Natural killer cell (primary cell): Measurements from ENCODE around the gene GPR180. TPM values are rescaled to one million over a fixed set of nuclear protein-coding genes. Genes with fewer than 3 reads are reported as not detected.

ENCODE experiments used
- ATAC-seq, 3 donors: fragments of 150-1000 bp in 2 of 3; fragments of 200-7000 bp in 1 of 3; cut with Tn5 transposase; 1 replicate in 1 of 3; 2 replicates in 2 of 3; pipeline ENCODE4 v1.10.0; 2021; ENCODE audit warnings: mild to moderate bottlenecking in 2 of 3, moderate library complexity in 2 of 3
- DNase-seq, 2 donors: peaks; one replicate each; pipeline versions ENCODE4 v3.0.0 to v3.0.0-alpha.2; 2013 to 2021; ENCODE audit warnings: mixed read lengths in 1 of 2
- H3K27ac ChIP-seq: one replicate; pipeline ENCODE4 v1.5.1; 2013; ENCODE audit warnings: mild to moderate bottlenecking, low read length
- H3K27me3 ChIP-seq: one replicate; pipeline ENCODE4 v1.6.1; 2013; ENCODE audit warnings: low read length; ENCODE audit not compliant: control insufficient read depth, insufficient read depth
- H3K36me3 ChIP-seq: one replicate; pipeline ENCODE4 v1.6.1; 2013; ENCODE audit warnings: low read length; ENCODE audit not compliant: control insufficient read depth, insufficient read depth
- H3K4me1 ChIP-seq: one replicate; pipeline ENCODE4 v1.6.1; 2013; ENCODE audit warnings: low read length; ENCODE audit not compliant: control insufficient read depth, insufficient read depth
- H3K4me3 ChIP-seq: one replicate; pipeline ENCODE4 v1.5.1; 2013; ENCODE audit warnings: low read length
- H3K9me3 ChIP-seq: one replicate; pipeline ENCODE4 v1.6.1; 2013; ENCODE audit warnings: low read length; ENCODE audit not compliant: control insufficient read depth, insufficient read depth
- H3K27ac Mint-ChIP-seq, 2 donors: one replicate each; pipeline ENCODE4 v1.8.0; 2022; ENCODE audit warnings: mild to moderate bottlenecking in 2 of 2, mixed read lengths in 2 of 2, moderate library complexity in 1 of 2
- H3K27me3 Mint-ChIP-seq, 2 donors: one replicate each; pipeline ENCODE4 v1.8.0; 2022; ENCODE audit warnings: low read depth in 2 of 2, mixed read lengths in 2 of 2
- H3K36me3 Mint-ChIP-seq: one replicate; pipeline ENCODE4 v1.8.0; 2022; ENCODE audit warnings: mixed read lengths
- H3K4me1 Mint-ChIP-seq, 2 donors: one replicate each; pipeline ENCODE4 v1.8.0; 2022; ENCODE audit warnings: mixed read lengths in 2 of 2
- H3K4me3 Mint-ChIP-seq: one replicate; pipeline ENCODE4 v1.8.0; 2022; ENCODE audit warnings: mild to moderate bottlenecking, moderate library complexity, mixed read lengths
- H3K9me3 Mint-ChIP-seq, 2 donors: one replicate each; pipeline ENCODE4 v1.8.0; 2022; ENCODE audit warnings: mixed read lengths in 2 of 2
- WGBS: methylation state at CpG from one replicate; pipeline ENCODE4 v1.1.7; 2013; ENCODE audit warnings: missing lambda C conversion rate; ENCODE audit not compliant: insufficient coverage; 5-methylcytosine and 5-hydroxymethylcytosine counted together
- intact Hi-C: fragments of 100-400 bp; cut with micrococcal nuclease; formaldehyde crosslinking; loops from one replicate; pipeline ENCODE4 v1.14.2; 2022
- total RNA-seq, 4 donors: library from RNA; stranded (reverse); fragments of 120-200 nt in 1 of 4; gene quantifications; one replicate each; pipeline versions ENCODE4 v1.2.3 to v1.2.4, GENCODE V29; 2013 to 2022
- TF ChIP-seq, protein P1 (sequence below): fragments of 200-600 bp; IDR thresholded peaks from one replicate; pipeline ENCODE4 v1.8.0; 2022; ENCODE audit warnings: antibody characterized with exemption

Gene GPR180
- total RNA-seq, 3 donors from 2014 or later (not counting 1 experiment from before 2014, with no cell fraction given) = 2.0 to 2.9 (median 2.7) TPM

DNA sequence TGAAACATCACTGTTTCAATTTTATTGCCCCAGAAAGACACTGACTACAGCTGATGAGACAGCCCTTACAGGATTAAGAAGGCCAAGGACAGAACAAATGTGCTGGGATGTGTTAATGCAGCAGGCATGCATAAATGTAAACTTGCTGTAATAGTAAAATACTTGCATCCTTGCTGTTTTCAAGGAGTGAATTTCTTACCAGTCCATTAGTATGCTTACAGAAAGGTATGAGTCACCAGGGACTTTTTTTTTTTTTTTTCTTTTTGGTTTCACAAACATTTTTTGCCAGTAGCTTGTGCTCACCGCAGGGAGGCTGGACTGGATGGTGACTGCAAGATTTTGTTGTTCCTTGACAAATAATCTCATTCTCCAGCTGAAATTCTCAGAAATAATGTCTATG lies 55.1 kb downstream of the GPR180 start:
- Mint-ChIP-seq H3K27ac (no peak overlapping the region), H3K4me1 (no peaks in the 10 kb centered on the region), H3K36me3 (peaks cover 5% of the 10 kb centered on the region), H3K4me3 (no peak overlapping the region), H3K27me3 (peaks cover 20 to 24% of the 10 kb centered on the region in 2 donors), H3K9me3 (no peaks in the 10 kb centered on the region)
- H3K27me3 ChIP-seq = peaks cover 3% of the 10 kb centered on the region
- H3K27ac ChIP-seq = no peak overlapping the region
- WGBS = 89% methylated on average over 1 of the region's 1 CpG
- DNase-seq (no peak), ATAC-seq (no peak)
- intact Hi-C loops = no loop called here
- no peak overlapping the region for H3K4me3 ChIP-seq
- TF ChIP-seq, protein P1, sequence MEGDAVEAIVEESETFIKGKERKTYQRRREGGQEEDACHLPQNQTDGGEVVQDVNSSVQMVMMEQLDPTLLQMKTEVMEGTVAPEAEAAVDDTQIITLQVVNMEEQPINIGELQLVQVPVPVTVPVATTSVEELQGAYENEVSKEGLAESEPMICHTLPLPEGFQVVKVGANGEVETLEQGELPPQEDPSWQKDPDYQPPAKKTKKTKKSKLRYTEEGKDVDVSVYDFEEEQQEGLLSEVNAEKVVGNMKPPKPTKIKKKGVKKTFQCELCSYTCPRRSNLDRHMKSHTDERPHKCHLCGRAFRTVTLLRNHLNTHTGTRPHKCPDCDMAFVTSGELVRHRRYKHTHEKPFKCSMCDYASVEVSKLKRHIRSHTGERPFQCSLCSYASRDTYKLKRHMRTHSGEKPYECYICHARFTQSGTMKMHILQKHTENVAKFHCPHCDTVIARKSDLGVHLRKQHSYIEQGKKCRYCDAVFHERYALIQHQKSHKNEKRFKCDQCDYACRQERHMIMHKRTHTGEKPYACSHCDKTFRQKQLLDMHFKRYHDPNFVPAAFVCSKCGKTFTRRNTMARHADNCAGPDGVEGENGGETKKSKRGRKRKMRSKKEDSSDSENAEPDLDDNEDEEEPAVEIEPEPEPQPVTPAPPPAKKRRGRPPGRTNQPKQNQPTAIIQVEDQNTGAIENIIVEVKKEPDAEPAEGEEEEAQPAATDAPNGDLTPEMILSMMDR = no peak
- H3K4me1 ChIP-seq = no peaks in the 10 kb centered on the region
- no peaks in the 10 kb centered on the region for H3K36me3 ChIP-seq
- no peaks in the 10 kb centered on the region for H3K9me3 ChIP-seq

DNA sequence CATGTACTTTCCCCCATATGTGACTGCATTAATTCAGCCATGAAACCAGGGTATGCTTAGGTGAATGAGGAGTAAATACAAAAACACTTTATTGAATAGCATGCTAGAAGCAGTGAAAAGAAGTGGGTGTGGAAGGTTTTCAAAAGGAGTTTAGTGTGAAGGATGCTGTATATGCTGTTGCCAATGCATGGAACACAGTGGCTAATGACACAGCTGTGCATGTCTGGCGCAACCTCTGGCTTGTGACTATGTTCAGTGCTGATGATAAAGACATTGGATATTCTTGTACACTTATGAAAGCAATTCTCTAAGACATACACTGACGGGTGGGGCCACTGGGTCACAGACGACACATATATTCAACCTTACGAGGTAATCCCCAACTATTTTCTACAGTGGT lies 55.5 kb downstream of the GPR180 start:
- no peak overlapping the region for H3K27ac ChIP-seq
- H3K4me3 Mint-ChIP-seq = no peak overlapping the region
- DNase-seq (no peak), ATAC-seq (no peak)
- no peak overlapping the region for H3K27ac Mint-ChIP-seq
- intact Hi-C loops = no loop called here
- no peaks in the 10 kb centered on the region for H3K9me3 Mint-ChIP-seq
- peaks cover 3% of the 10 kb centered on the region for H3K27me3 ChIP-seq
- H3K9me3 ChIP-seq = no peaks in the 10 kb centered on the region
- peaks cover 20 to 26% of the 10 kb centered on the region in 2 donors for H3K27me3 Mint-ChIP-seq
- H3K4me3 ChIP-seq = no peak overlapping the region
- WGBS = 88% methylated on average over 4 of the region's 4 CpGs
- TF ChIP-seq, protein P1 = no peak
- H3K4me1 Mint-ChIP-seq = no peaks in the 10 kb centered on the region
- H3K36me3 ChIP-seq = no peaks in the 10 kb centered on the region
- H3K36me3 Mint-ChIP-seq = peaks cover 5% of the 10 kb centered on the region
- no peaks in the 10 kb centered on the region for H3K4me1 ChIP-seq

- H3K4me3 ChIP-seq = no peak overlapping the region
- Mint-ChIP-seq H3K4me3 (no peak overlapping the region), H3K27ac (no peak overlapping the region), H3K36me3 (no peaks in the 10 kb centered on the region), H3K27me3 (peaks cover 21 to 36% of the 10 kb centered on the region in 2 donors), H3K4me1 (no peaks in the 10 kb centered on the region), H3K9me3 (no peaks in the 10 kb centered on the region)
- TF ChIP-seq, protein P1 = no peak
- H3K36me3 ChIP-seq = no peaks in the 10 kb centered on the region
- H3K4me1 ChIP-seq = no peaks in the 10 kb centered on the region
- H3K9me3 ChIP-seq = no peaks in the 10 kb centered on the region
- H3K27ac ChIP-seq = no peak overlapping the region
- DNase-seq (no peak), ATAC-seq (no peak)
- H3K27me3 ChIP-seq = no peaks in the 10 kb centered on the region
- intact Hi-C loops = no loop called here
- 88% methylated on average over 1 of the region's 1 CpG for WGBS
Measured at GRCh38 chr13:94658926-94659597, 57.4 kb downstream of the GPR180 start.

DNA sequence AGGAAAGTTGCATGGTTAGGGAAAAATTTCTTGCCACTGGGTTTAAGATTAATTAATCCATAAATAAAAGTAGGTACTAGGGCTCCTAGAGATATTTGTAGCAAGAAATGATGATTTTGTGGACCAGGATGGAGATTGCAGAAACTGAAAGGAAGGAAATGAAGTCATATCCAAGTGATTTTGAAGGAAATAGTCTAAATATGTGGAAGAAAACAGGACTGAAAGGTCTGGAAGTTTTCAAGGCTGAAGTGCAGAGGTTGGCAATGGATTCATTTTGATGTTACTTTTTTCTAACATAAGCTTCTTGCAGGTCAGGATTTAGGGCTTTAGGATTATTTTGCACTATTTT lies 57.9 kb downstream of the GPR180 start:
- H3K27ac ChIP-seq = no peak overlapping the region
- Mint-ChIP-seq H3K27ac (no peak overlapping the region), H3K4me1 (no peaks in the 10 kb centered on the region), H3K4me3 (no peak overlapping the region), H3K27me3 (peaks cover 21 to 36% of the 10 kb centered on the region in 2 donors), H3K9me3 (no peaks in the 10 kb centered on the region), H3K36me3 (no peaks in the 10 kb centered on the region)
- no peak overlapping the region for H3K4me3 ChIP-seq
- ATAC-seq (no peak), DNase-seq (no peak)
- H3K9me3 ChIP-seq = no peaks in the 10 kb centered on the region
- no peaks in the 10 kb centered on the region for H3K4me1 ChIP-seq
- H3K27me3 ChIP-seq = no peaks in the 10 kb centered on the region
- TF ChIP-seq, protein P1 = no peak
- intact Hi-C loops = no loop called here
- no peaks in the 10 kb centered on the region for H3K36me3 ChIP-seq
